BLaER1 (cell line): ENCODE results near the gene TMEM8B.

Experiments used
- H3K27ac ChIP-seq: shearing (Covaris generic); formaldehyde crosslinking; 2 replicates; pipeline ENCODE4 v1.8.1; 2022
- H3K27me3 ChIP-seq: shearing (Covaris generic); formaldehyde crosslinking; 2 replicates; pipeline ENCODE4 v1.8.1; 2022
- H3K36me3 ChIP-seq: shearing (Covaris generic); formaldehyde crosslinking; 2 replicates; pipeline ENCODE4 v1.8.1; 2022
- H3K4me1 ChIP-seq: shearing (Covaris generic); formaldehyde crosslinking; 2 replicates; pipeline ENCODE4 v1.8.1; 2022
- H3K4me2 ChIP-seq: shearing (Covaris generic); formaldehyde crosslinking; 2 replicates; pipeline ENCODE4 v1.8.1; 2022
- H3K4me3 ChIP-seq: shearing (Covaris generic); formaldehyde crosslinking; 2 replicates; pipeline ENCODE4 v1.8.1; 2022
- H3K9ac ChIP-seq: shearing (Covaris generic); formaldehyde crosslinking; 2 replicates; pipeline ENCODE4 v1.8.1; 2022
- H3K9me3 ChIP-seq: shearing (Covaris generic); formaldehyde crosslinking; 2 replicates; pipeline ENCODE4 v1.8.1; 2022
- H4K20me1 ChIP-seq: shearing (Covaris generic); formaldehyde crosslinking; 2 replicates; pipeline ENCODE4 v1.8.1; 2022
- Cebpa-rat ChIP-seq: shearing (Covaris generic); IDR thresholded peaks from 2 replicates; pipeline ENCODE4 v1.8.1; 2022

TMEM8B gene

DNA sequence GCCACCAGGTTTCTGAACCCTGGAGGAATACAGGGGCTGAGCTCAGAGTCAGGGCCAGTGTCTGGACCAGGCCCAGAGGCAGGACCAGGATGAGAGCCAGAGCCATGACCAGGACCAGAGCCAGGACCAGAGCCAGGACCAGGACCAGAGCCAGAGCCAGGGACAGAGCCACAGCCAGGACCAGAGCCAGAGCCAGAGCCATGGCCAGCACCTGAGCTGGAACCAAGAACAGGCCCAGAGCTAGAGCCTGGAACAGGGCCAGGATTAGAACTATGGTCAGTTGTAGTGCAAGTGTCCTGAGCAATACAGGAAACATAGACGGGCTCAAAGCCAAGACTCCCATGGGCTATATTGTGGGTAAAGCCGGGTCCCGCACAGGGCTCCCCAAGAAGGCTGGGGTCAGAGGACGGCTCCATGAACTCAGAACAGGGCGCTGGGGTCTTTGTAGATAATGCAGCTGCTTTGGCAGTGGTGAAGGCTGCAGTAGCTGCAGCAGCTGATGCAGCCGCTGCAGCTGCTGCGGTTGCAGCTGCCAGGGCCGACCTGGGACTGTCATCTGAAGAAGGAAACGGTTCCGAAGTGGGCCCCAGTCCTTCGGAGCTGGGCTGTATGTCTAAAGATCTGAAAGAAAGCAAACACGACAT lies 17.5 kb upstream of the TMEM8B start:
- Histone ChIP-seq H3K4me3 (peak overlapping the region; percentile 64), H3K27ac (0 out of 2 replicates have a peak overlapping the region, but pooled peaks have one; percentile 32), H3K27me3 (no peaks in the 10 kb centered on the region)

DNA sequence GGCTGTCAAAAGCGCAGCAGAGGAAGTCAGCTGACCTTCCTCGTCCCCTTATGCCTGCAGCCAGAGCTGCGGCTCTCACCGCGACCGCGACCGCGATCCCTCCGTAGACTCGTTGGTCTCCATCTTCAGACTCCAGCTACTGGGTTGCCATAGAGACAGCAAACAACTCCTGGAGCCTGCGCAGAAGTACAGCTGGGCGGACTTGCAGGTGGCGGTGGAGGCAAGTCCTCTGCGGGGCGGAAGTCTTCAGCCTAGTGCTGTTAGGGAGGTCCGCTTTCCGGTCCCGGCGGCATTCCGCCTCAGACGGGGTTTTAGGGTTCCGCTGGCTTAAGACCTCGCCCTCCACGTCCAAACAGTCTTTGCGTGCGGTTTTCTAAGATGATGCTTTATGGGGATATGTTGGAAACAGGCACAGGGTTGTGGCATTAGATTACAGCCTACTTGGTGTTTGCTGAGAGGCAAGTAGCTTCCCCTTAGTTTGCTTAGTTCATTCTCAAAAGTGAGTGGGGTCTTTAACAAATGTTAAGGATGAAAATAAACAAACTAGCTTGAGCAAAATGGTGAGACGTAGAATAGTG lies 16.9 kb upstream of the TMEM8B start, which contains the start of gene SPAG8:
SPAG8 (minus strand) TSS at position 238 of the 578 bp plus-strand sequence; CDS start at position 123, 115 bp downstream.
- no peaks in the 10 kb centered on the region for H3K27me3 ChIP-seq
- H3K27ac ChIP-seq: peak within 1 kb of the TSS; percentile 70
- H3K4me2 ChIP-seq: peak within 1 kb of the TSS; percentile 92
- H3K4me3 ChIP-seq: peak within 1 kb of the TSS; percentile 64
- peak within 1 kb of the TSS; percentile 63 for H3K9ac ChIP-seq
- H3K4me1 ChIP-seq: peaks cover 36% of the 10 kb centered on the region
- no peaks in the 10 kb centered on the region for H4K20me1 ChIP-seq
- H3K9me3 ChIP-seq: no peaks in the 10 kb centered on the region
- no peak for TF ChIP-seq Cebpa-rat
- H3K36me3 ChIP-seq: peaks cover 5% of the 10 kb centered on the region; the same call in 1 of the 2 replicates

More for the DNA sequence above, 17.5 kb upstream of the TMEM8B start:
- peak overlapping the region; percentile 92 for H3K4me2 ChIP-seq
- H3K36me3 ChIP-seq: peaks cover 5% of the 10 kb centered on the region; the same call in 1 of the 2 replicates
- no peaks in the 10 kb centered on the region for H3K9me3 ChIP-seq
- H3K9ac ChIP-seq: no peak overlapping the region; the same call in 1 of the 2 replicates
- peaks cover 36% of the 10 kb centered on the region for H3K4me1 ChIP-seq
- TF ChIP-seq Cebpa-rat: no peak
- H4K20me1 ChIP-seq: no peaks in the 10 kb centered on the region

GRCh38 chr9:35813434-35814105 lies 15.5 kb upstream of the TMEM8B start:
- no peak for TF ChIP-seq Cebpa-rat
- peaks cover 2% of the 10 kb centered on the region; the same call in 1 of the 2 replicates for H3K36me3 ChIP-seq
- no peaks in the 10 kb centered on the region for H3K27me3 ChIP-seq
- H4K20me1 ChIP-seq: no peaks in the 10 kb centered on the region
- peak overlapping the region; percentile 79; the same call in 1 of the 2 replicates for H3K4me3 ChIP-seq
- H3K4me2 ChIP-seq: peak overlapping the region; percentile 92
- H3K27ac ChIP-seq: no peak overlapping the region
- H3K4me1 ChIP-seq: peaks cover 36% of the 10 kb centered on the region
- H3K9me3 ChIP-seq: no peaks in the 10 kb centered on the region
- H3K9ac ChIP-seq: no peak overlapping the region

GRCh38 chr9:35814106-35814840 lies 14.8 kb upstream of the TMEM8B start:
- no peak for TF ChIP-seq Cebpa-rat
- Histone ChIP-seq H3K4me1 (peaks cover 36% of the 10 kb centered on the region), H3K27me3 (no peaks in the 10 kb centered on the region), H3K9me3 (no peaks in the 10 kb centered on the region), H3K9ac (peak overlapping the region; percentile 89), H3K36me3 (no peaks in the 10 kb centered on the region), H4K20me1 (no peaks in the 10 kb centered on the region), H3K4me3 (peak overlapping the region; percentile 79), H3K27ac (peak overlapping the region; percentile 89), H3K4me2 (peak overlapping the region; percentile 92)

DNA sequence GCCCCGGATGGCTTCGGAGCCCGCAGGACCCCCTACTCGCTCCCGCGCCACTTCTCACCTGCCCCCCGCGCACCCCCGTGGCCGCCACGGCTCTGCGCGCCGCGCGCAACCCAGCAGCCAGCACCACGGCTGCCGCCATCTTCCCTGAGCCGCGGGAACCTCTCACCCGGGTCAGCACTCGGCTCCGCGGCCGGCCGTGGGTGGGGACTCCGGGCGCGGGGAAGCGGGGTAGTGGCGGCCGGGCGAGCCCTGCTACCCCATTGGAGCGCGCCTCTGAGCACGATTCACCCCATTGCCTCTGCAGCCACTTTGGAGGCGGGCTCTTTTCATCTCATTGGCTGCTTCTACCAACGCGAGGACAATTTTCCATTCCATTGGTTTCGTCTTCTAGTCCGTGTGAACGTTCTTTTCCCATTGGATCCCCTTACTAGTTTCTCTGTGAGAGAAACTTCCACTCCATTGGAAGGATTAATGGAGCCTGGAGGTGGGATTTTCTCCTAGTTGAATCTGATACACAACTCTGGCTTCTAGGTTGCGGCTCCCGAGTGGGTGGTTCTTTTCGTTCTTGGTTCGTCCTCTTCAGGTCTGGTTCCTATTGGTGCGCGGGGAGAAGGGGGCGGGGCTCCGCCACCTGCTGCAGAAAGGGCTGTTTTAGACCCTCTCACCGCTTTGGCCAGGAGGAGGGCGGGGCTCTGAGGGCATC lies 14.0 kb upstream of the TMEM8B start, which contains the start of gene HINT2:
HINT2 (minus strand) TSS at position 202 of the 703 bp plus-strand sequence; CDS start at position 139, 63 bp downstream.
- no peaks in the 10 kb centered on the region for H3K36me3 ChIP-seq
- no peaks in the 10 kb centered on the region for H4K20me1 ChIP-seq
- TF ChIP-seq Cebpa-rat: no peak
- H3K27me3 ChIP-seq: no peaks in the 10 kb centered on the region
- peak within 1 kb of the TSS; percentile 79 for H3K4me3 ChIP-seq
- H3K9me3 ChIP-seq: no peaks in the 10 kb centered on the region
- H3K4me2 ChIP-seq: peak within 1 kb of the TSS; percentile 92
- peaks cover 36% of the 10 kb centered on the region for H3K4me1 ChIP-seq
- H3K27ac ChIP-seq: peak within 1 kb of the TSS; percentile 89
- peak within 1 kb of the TSS; percentile 89 for H3K9ac ChIP-seq

DNA sequence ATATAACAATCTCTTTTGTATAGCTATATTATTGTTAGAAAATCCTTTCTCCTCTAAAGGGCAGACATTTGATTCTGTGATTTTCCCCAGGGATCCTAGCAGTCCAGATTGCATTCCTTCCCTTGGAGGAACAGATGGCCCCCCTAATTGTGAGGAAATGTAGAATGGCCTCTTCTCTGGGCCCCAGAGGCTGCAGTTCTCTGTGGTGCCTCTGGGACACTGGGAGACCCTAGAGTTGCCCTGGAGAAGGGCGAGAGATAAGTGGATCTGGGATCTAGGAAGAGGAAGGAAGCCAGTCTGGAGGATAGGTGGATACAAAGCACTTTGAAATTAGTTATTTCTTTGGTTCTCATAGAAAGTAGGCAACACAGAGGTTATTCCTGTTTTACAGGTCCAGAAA lies 12.3 kb upstream of the TMEM8B start:
- H3K27me3 ChIP-seq: no peaks in the 10 kb centered on the region
- H3K27ac ChIP-seq: no peak overlapping the region

GRCh38 chr9:35818341-35818740 lies 10.7 kb upstream of the TMEM8B start:
- Histone ChIP-seq H4K20me1 (no peaks in the 10 kb centered on the region), H3K36me3 (no peaks in the 10 kb centered on the region), H3K4me2 (no peak overlapping the region), H3K9me3 (no peaks in the 10 kb centered on the region), H3K27ac (no peak overlapping the region), H3K9ac (no peak overlapping the region), H3K4me3 (no peak overlapping the region), H3K27me3 (no peaks in the 10 kb centered on the region), H3K4me1 (peaks cover 15% of the 10 kb centered on the region)
- TF ChIP-seq Cebpa-rat: no peak

More for the DNA sequence above, 12.3 kb upstream of the TMEM8B start:
- Histone ChIP-seq H3K4me2 (no peak overlapping the region), H4K20me1 (no peaks in the 10 kb centered on the region), H3K9ac (no peak overlapping the region), H3K4me3 (no peak overlapping the region), H3K36me3 (no peaks in the 10 kb centered on the region), H3K9me3 (no peaks in the 10 kb centered on the region), H3K4me1 (peaks cover 28% of the 10 kb centered on the region)
- TF ChIP-seq Cebpa-rat: no peak

GRCh38 chr9:35820076-35820475 lies 9.0 kb upstream of the TMEM8B start:
- Histone ChIP-seq H3K9ac (no peak overlapping the region), H3K27ac (no peak overlapping the region), H4K20me1 (no peaks in the 10 kb centered on the region), H3K4me3 (no peak overlapping the region), H3K4me2 (no peak overlapping the region), H3K36me3 (no peaks in the 10 kb centered on the region), H3K9me3 (no peaks in the 10 kb centered on the region), H3K27me3 (no peaks in the 10 kb centered on the region), H3K4me1 (0 out of 2 replicates have a peak, but pooled peaks cover 4% of the 10 kb centered on the region)
- no peak for TF ChIP-seq Cebpa-rat

DNA sequence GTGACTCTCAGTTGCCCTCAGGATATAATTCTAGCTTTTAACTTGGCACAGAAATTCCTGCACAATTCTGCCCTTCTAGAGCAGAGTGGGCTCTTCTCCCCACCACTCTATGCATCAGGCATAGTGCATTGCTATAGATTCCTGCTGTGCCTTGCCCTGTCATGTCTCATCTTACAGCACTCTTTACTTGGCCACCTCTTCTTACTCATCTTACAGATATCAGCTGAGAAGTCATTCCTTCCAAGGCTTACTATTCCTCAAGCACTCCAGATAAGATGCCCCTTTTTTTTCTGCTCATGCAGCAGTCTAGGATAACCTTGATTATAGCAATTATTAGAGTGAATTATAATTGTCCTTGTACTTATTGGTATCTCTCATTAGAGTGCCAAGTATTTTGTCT lies 6.1 kb upstream of the TMEM8B start:
- H3K4me3 ChIP-seq: no peak overlapping the region
- no peak overlapping the region for H3K27ac ChIP-seq
- H3K36me3 ChIP-seq: no peaks in the 10 kb centered on the region
- H3K4me1 ChIP-seq: no peaks in the 10 kb centered on the region
- no peaks in the 10 kb centered on the region for H4K20me1 ChIP-seq
- no peaks in the 10 kb centered on the region for H3K27me3 ChIP-seq
- no peak overlapping the region for H3K4me2 ChIP-seq
- H3K9me3 ChIP-seq: no peaks in the 10 kb centered on the region
- H3K9ac ChIP-seq: no peak overlapping the region
- no peak for TF ChIP-seq Cebpa-rat
